ENCODE measurements around the gene CCDC183. TPM values are rescaled to one million over a fixed set of nuclear protein-coding genes. Genes with fewer than 3 reads are reported as not detected.
"Not testable (repeated sequence)": the region's sequence is repeated elsewhere in the genome, so short reads cannot be mapped to it uniquely, and the experiment has no call there.

Gene CCDC183
- total RNA-seq, 1 donor from 2014 or later, result 0.06 TPM

- no peak overlapping the region for H3K4me3 ChIP-seq (ENCODE audit: low read depth, low read length)
- no peak for TF ChIP-seq CTCF (conservative IDR thresholded peaks at IDR 0.05; ENCODE audit: low read depth, low read length)
- DNase-seq (ENCODE audit: low read depth), result no peak
Measured at GRCh38 chr9:136765041-136765440, 31.1 kb upstream of the CCDC183 start.

GRCh38 chr9:136765745-136766409, 30.3 kb upstream of the CCDC183 start:
- not testable (repeated sequence) for H3K4me3 ChIP-seq (ENCODE audit: low read depth, low read length); DNase-seq (ENCODE audit: low read depth)

GRCh38 chr9:136766410-136767120, 29.6 kb upstream of the CCDC183 start:
- peak; percentile 20 for DNase-seq (ENCODE audit: low read depth)
- TF ChIP-seq CTCF (conservative IDR thresholded peaks at IDR 0.05; ENCODE audit: low read depth, low read length), result peak; percentile 50
- not testable (repeated sequence) for H3K4me3 ChIP-seq (ENCODE audit: low read depth, low read length)

GRCh38 chr9:136769710-136770191, 26.4 kb upstream of the CCDC183 start:
- no peak for DNase-seq (ENCODE audit: low read depth)
- H3K4me3 ChIP-seq (ENCODE audit: low read depth, low read length), result no peak overlapping the region
- peak; percentile 59 for TF ChIP-seq CTCF (conservative IDR thresholded peaks at IDR 0.05; ENCODE audit: low read depth, low read length)

- no peak overlapping the region for H3K4me3 ChIP-seq (ENCODE audit: low read depth, low read length)
- TF ChIP-seq CTCF (conservative IDR thresholded peaks at IDR 0.05; ENCODE audit: low read depth, low read length), result no peak
- DNase-seq (ENCODE audit: low read depth), result no peak
Measured at GRCh38 chr9:136771907-136772415, 24.2 kb upstream of the CCDC183 start.

GRCh38 chr9:136773386-136774044, 22.6 kb upstream of the CCDC183 start:
- no peak for TF ChIP-seq CTCF (conservative IDR thresholded peaks at IDR 0.05; ENCODE audit: low read depth, low read length)
- H3K4me3 ChIP-seq (ENCODE audit: low read depth, low read length), result no peak overlapping the region
- no peak for DNase-seq (ENCODE audit: low read depth)

- no peak for DNase-seq (ENCODE audit: low read depth)
- no peak overlapping the region for H3K4me3 ChIP-seq (ENCODE audit: low read depth, low read length)
- TF ChIP-seq CTCF (conservative IDR thresholded peaks at IDR 0.05; ENCODE audit: low read depth, low read length), result no peak
Measured at GRCh38 chr9:136774416-136775045, 21.6 kb upstream of the CCDC183 start.
